Measurements from ENCODE around the gene ODAD2.

The ODAD2 gene

GRCh38 chr10:27834476-27834875 is 164.4 kb downstream of the ODAD2 start:
- no peak overlapping the region for H3K27ac ChIP-seq

GRCh38 chr10:27833792-27834191 is 165.1 kb downstream of the ODAD2 start:
- no peak overlapping the region for H3K27ac ChIP-seq
- no peak for TF ChIP-seq ZFX (IDR thresholded peaks at IDR 0.05)
- no peak for TF ChIP-seq CTCF (conservative IDR thresholded peaks at IDR 0.05)

More at GRCh38 chr10:27834476-27834875, 164.4 kb downstream of the ODAD2 start:
- TF ChIP-seq CTCF (conservative IDR thresholded peaks at IDR 0.05): no peak
- TF ChIP-seq ZFX (IDR thresholded peaks at IDR 0.05): no peak

- no peak for TF ChIP-seq CTCF (conservative IDR thresholded peaks at IDR 0.05)
- no peak for TF ChIP-seq ZFX (IDR thresholded peaks at IDR 0.05)
- H3K27ac ChIP-seq: no peak overlapping the region
Measured at GRCh38 chr10:27832826-27833225, 166.1 kb downstream of the ODAD2 start.

GRCh38 chr10:27826369-27826768 is 172.5 kb downstream of the ODAD2 start:
- no peak overlapping the region for H3K27ac ChIP-seq
- no peak for TF ChIP-seq ZFX (IDR thresholded peaks at IDR 0.05)

GRCh38 chr10:27822301-27822700 is 176.6 kb downstream of the ODAD2 start:
- no peak for TF ChIP-seq CTCF (conservative IDR thresholded peaks at IDR 0.05)
- TF ChIP-seq ZFX (IDR thresholded peaks at IDR 0.05): no peak
- H3K27ac ChIP-seq: no peak overlapping the region

- no peak for TF ChIP-seq ZFX (IDR thresholded peaks at IDR 0.05)
- no peak for TF ChIP-seq CTCF (conservative IDR thresholded peaks at IDR 0.05)
- H3K27ac ChIP-seq: no peak overlapping the region
Measured at GRCh38 chr10:27820637-27821036, 178.2 kb downstream of the ODAD2 start.

- H3K27ac ChIP-seq: no peak overlapping the region
- TF ChIP-seq CTCF (conservative IDR thresholded peaks at IDR 0.05) (no peak), ZFX (IDR thresholded peaks at IDR 0.05) (no peak)
Measured at GRCh38 chr10:27819781-27820531, 178.9 kb downstream of the ODAD2 start.

- no peak overlapping the region for H3K27ac ChIP-seq
- TF ChIP-seq CTCF (conservative IDR thresholded peaks at IDR 0.05) (no peak), ZFX (IDR thresholded peaks at IDR 0.05) (no peak)
Measured at GRCh38 chr10:27816320-27816719, 182.6 kb downstream of the ODAD2 start.
